Aorta (tissue), 5 donors: Measurements from ENCODE around the gene EP400. TPM values are rescaled to one million over a fixed set of nuclear protein-coding genes. Genes with fewer than 3 reads are reported as not detected.

Experiments used
- ATAC-seq: fragments of 200-7000 bp; cut with Tn5 transposase; one replicate; pipeline ENCODE4 v1.9.1; 2022; ENCODE audit warnings: moderate library complexity; ENCODE audit not compliant: low FRiP score
- DNase-seq, 2 donors: peaks; one replicate each; pipeline ENCODE4 v3.0.0-alpha.2; 2020
- H3K27ac ChIP-seq, 2 donors: one replicate each; pipeline ENCODE4 v1.5.1; 2013; ENCODE audit warnings: low read length in 2 of 2, mild to moderate bottlenecking in 2 of 2, moderate library complexity in 2 of 2, control low read depth in 1 of 2, inconsistent platforms in 1 of 2, low read depth in 1 of 2
- H3K27me3 ChIP-seq, 2 donors: one replicate each; pipeline ENCODE4 v1.6.1; 2013; ENCODE audit warnings: control low read depth in 1 of 2, low read length in 1 of 2, mild to moderate bottlenecking in 1 of 2, moderate library complexity in 1 of 2; ENCODE audit not compliant: insufficient read depth in 2 of 2, control insufficient read depth in 1 of 2
- H3K36me3 ChIP-seq, 2 donors: one replicate each; pipeline ENCODE4 v1.6.1; 2013; ENCODE audit warnings: control low read depth in 1 of 2, low read length in 1 of 2, mild to moderate bottlenecking in 1 of 2; ENCODE audit not compliant: insufficient read depth in 2 of 2, control insufficient read depth in 1 of 2
- H3K4me1 ChIP-seq, 2 donors: one replicate each; pipeline ENCODE4 v1.6.1; 2013; ENCODE audit warnings: low read length in 2 of 2, control low read depth in 1 of 2, mild to moderate bottlenecking in 1 of 2, moderate library complexity in 1 of 2; ENCODE audit not compliant: insufficient read depth in 2 of 2, control insufficient read depth in 1 of 2
- H3K4me3 ChIP-seq, 2 donors: one replicate each; pipeline ENCODE4 v1.5.1; 2013; ENCODE audit warnings: low read length in 2 of 2, control low read depth in 1 of 2, mild to moderate bottlenecking in 1 of 2
- H3K9me3 ChIP-seq: one replicate; pipeline ENCODE4 v1.6.1; 2013; ENCODE audit warnings: mild to moderate bottlenecking, low read length; ENCODE audit not compliant: control insufficient read depth
- WGBS, 2 donors: extraction: QIAGEN DNeasy Blood & Tissue Kit; methylation state at CpG; one replicate each; pipeline ENCODE4 v1.1.7; 2013; 5-methylcytosine and 5-hydroxymethylcytosine counted together
- intact Hi-C, 2 donors: fragments of 100-400 bp; cut with DNase I; formaldehyde crosslinking; loops; one replicate each; pipeline versions ENCODE4 v1.14.2 to v1.15.0; 2022
- polyA plus RNA-seq, 2 donors: library from polyadenylated mRNA; stranded (reverse); fragments of 200-250 nt; gene quantifications; one replicate each; pipeline ENCODE4 v1.2.3, GENCODE V29; 2013
- total RNA-seq, 2 donors: library from RNA; stranded (reverse); fragmentation: NEBNext Ultra II Directional; extraction: Animal tissue kit (Norgen Biotek cat#: 25700); gene quantifications; one replicate each; pipeline ENCODE4 v1.2.1, GENCODE V29; 2021
- donor health status: healthy with polysubstance abuse.
- donor health status: Bipolar disorder and iron deficiency.
- donor health status: DM: no; HTN: no; CAD: no.
- donor health status: DM: no; HTN: no; CAD: no.
- donor health status: DM: yes; HTN: yes; CAD: no.

EP400 gene
- total and polyA plus RNA-seq, 4 donors = 2.8 to 52.9 (median 28.1) TPM

DNA sequence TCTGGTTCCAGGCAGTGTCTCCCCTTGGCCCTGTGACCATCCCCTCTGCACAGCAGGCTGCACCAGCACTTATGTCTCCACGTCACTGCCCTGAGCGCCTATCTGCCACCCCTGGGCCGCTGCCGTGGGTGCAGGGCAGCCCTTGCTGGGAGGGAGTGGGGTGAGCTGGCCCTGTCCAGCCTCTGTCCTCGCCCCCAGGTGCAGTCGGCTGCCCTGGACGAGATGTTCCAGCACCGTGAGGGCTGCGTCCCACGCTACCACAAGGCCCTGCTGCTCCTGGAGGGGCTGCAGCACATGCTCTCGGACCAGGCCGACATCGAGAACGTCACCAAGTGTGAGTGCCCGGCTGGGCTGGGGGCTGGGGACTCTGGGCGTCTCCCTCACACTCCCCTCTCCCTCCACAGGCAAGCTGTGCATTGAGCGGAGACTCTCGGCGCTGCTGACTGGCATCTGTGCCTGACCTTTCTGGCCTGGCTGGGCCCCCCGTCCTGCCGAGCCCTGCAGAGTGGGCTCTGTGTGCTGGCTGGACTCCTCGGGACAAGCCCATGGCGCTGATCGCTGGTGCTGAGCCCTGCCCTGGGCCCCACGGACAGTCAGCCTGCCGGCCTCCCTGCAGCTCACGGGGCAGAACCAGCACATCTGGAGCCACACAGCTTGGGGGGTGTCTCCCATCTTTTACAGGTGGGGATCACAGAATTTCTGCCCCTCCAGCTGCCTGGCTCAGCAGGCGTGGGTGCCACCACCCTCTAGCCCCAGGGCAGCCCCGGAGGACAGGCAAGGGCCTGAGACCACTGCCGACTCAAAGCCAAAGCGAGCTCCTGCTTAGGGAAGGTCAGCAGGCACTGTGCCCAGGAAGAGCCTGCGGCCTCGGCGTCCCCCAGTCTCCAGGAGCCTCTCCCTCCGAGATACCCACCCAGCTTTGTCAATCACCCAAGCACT, 28.6 kb upstream of the EP400 start:
- no peaks in the 10 kb centered on the region for H3K27me3 ChIP-seq
- peaks cover 2 to 3% of the 10 kb centered on the region in 2 donors for H3K36me3 ChIP-seq
- ATAC-seq = no peak
- 86 to 89% methylated on average over 35 of the region's 35 CpGs for WGBS, 2 donors
- no peak overlapping the region for H3K27ac ChIP-seq
- intact Hi-C loops = no loop called here
- no peaks in the 10 kb centered on the region for H3K4me1 ChIP-seq
- DNase-seq = no peak
- H3K9me3 ChIP-seq = no peaks in the 10 kb centered on the region
- no peak overlapping the region for H3K4me3 ChIP-seq

DNA sequence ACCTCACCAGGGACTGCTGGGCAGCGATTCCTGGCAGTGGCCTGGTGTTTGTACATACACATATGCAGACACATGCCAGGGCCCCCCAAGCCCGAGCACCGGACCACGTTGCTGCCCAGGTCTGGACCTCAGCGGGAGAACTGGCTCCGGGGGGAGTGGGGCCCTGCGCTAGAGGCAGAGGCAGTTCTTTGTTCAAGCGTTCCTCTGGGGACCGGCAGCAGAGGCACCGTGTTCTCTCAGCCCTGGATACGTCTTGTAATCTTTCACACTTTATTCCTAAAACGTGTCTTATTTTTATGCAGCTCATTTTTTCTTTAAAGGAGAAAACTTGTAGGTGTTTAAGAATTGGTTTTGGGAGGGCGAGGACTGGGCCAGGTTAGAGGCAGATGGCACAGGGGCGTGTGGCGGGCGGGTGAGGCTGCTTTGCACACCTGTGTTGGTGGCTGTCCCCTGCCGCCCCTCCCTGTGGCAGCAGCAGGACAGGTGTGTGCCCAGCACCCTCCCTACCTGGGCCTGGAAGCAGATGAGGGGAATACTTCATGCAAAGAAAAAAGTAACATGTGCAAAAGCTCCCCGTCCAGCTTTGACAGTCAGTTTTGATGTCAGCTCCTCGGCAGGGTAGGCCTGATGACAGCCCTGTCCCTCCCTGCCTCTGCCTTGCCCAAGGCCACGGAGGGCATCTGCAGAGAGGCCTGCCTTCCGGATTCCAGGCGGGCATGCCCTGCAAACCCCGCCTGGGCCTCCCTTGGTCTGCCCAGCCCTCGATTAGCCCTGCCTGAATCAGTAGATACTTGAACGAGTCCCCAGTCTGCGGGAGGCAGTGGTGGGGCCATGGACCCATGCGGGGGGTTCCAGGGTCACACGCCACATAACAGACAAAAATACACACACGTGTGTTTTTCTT, 27.6 kb upstream of the EP400 start:
- Histone ChIP-seq H3K9me3 (no peaks in the 10 kb centered on the region), H3K27me3 (no peaks in the 10 kb centered on the region), H3K4me1 (no peaks in the 10 kb centered on the region), H3K4me3 (no peak overlapping the region), H3K36me3 (peaks cover 2 to 3% of the 10 kb centered on the region in 2 donors), H3K27ac (no peak overlapping the region)
- no peak for DNase-seq
- intact Hi-C loops = no loop called here
- ATAC-seq = no peak
- WGBS, 2 donors = 67 to 72% methylated on average over 29 of the region's 29 CpGs

DNA sequence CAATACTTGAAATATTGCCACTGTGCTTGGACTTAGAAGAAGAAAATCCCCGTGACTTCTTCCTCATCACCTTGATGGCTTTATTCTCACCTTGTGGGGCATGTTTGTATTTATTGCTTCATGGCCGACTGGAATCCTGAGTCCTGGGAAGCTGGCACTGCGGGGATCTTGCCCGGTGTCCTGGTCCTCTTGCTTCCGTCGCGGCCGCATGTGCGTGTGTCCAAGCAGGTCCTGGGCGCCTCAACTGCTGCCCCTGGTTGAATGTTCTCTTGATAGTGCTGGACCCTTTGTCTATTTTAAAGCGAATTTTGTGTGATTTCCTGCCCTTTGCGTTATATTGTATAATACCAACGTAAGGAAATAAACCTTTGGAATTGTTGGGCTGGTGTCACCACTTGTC, 27.0 kb upstream of the EP400 start:
- WGBS, 2 donors = 86 to 90% methylated on average over 13 of the region's 13 CpGs
- Histone ChIP-seq H3K36me3 (peaks cover 2 to 3% of the 10 kb centered on the region in 2 donors), H3K4me1 (no peaks in the 10 kb centered on the region), H3K4me3 (no peak overlapping the region), H3K27ac (no peak overlapping the region), H3K9me3 (no peaks in the 10 kb centered on the region), H3K27me3 (no peaks in the 10 kb centered on the region)
- ATAC-seq = no peak
- intact Hi-C loops = no loop called here
- no peak for DNase-seq

DNA sequence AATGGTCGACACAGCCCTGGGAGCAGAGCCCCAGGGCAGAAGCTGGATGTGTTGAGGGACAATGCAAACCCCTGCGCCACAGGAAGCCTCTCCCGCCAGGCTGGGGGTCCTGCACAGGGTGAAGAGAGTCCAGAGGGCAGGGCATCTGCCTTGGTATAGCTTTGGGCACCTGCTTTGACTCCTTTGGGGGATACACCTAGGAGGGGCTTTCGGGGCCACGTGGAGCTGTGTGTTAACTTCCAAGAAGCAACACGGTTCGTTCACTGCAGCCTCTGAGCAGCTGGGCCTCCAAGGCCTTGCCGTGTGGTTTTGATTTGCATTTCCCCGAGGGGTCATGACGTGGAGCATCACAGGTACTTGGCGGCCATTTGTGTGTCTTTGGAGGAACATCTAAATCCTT, 26.5 kb upstream of the EP400 start:
- H3K9me3 ChIP-seq = no peaks in the 10 kb centered on the region
- H3K36me3 ChIP-seq = peaks cover 2 to 3% of the 10 kb centered on the region in 2 donors
- H3K27ac ChIP-seq = no peak overlapping the region
- H3K4me3 ChIP-seq = no peak overlapping the region
- H3K27me3 ChIP-seq = no peaks in the 10 kb centered on the region
- intact Hi-C loops = no loop called here
- DNase-seq = no peak
- H3K4me1 ChIP-seq = no peaks in the 10 kb centered on the region
- WGBS, 2 donors = 89 to 91% methylated on average over 11 of the region's 11 CpGs
- no peak for ATAC-seq

DNA sequence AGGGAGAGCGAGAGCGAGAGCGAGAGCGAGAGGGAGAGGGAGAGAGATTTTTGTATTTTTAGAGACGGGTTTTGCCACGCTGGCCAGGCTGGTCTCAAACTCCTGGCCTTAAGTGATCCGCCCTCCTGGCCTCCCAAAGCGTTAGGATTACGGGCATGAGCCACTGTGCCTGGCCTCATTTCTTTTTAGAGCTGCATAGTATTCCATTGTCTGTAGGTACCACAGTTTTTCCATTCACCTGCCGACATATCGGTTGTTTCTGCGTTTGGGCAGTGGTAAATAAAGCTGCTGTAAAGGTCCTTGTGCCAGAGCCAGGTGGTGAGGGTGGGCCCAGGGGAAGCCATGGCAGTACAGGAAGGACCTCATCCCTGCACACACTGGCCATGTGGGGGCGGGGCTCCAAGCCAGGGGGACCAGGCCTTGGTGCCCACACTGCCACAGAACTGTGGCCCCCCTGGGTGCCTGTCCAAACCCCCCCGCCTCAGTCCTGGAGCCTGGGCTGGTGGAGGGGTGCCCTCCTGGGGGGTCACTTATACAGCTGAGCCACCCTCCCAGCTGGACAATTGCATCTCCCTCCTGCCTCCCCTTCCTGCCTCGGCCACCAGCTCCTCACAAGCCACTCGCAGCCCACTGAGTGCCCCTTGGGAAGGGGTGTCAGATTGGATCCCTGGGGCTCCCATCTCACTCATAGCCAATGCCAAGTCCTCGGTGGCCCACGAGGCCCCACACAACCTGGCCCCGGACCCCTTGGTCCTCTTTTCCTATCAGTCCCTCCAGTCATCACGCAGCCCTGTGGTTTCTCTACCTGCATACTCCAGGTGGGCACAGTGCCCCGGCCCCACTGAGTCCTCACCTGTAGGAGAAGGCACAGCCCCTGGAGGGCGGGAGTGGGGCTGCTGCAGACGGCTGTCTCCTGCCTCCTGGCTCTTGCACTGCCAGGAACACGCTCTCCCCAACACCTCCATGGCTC, 22.3 kb upstream of the EP400 start:
- H3K27me3 ChIP-seq = no peaks in the 10 kb centered on the region
- H3K4me1 ChIP-seq = no peaks in the 10 kb centered on the region
- ATAC-seq = no peak
- no peak overlapping the region for H3K4me3 ChIP-seq
- H3K36me3 ChIP-seq = no peaks in the 10 kb centered on the region
- DNase-seq = no peak
- 80 to 92% methylated on average over 20 to 24 of the region's 24 CpGs for WGBS, 2 donors
- no peak overlapping the region for H3K27ac ChIP-seq
- intact Hi-C loops = loop anchor here in 1 of 2 donors (5.0 kb wide), 1 partner anchor 35 kb away; the partner anchor contains the start of gene ULK1
- H3K9me3 ChIP-seq = no peaks in the 10 kb centered on the region

DNA sequence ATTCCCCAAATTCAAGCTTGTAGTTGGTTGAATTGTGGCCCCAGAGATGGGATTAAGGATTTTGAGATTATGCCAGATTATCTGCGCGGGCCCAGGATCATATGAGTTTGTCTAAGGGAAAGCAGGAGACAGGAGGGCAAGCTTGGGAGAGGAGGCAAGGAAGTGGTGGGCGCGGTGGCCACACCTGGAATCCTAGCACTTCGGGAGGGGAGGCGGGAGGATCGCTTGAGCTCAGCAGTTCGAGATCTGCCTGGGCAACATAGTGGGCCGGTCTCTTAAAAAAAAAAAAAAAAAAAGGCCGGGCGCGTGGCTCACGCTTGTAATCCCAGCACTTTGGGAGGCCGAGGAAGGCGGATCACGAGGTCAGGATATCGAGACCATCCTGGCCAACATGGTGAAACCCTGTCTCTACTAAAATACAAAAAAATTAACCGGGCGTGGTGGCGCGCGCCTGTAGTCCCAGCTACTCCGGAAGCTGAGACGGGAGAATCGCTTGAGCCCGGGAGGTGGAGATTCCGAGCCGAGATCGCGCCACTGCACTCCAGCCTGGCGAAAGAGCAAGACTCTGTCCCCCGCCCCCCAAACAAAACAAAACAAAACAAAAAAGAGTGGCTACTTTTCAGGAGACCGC, 21.5 kb upstream of the EP400 start:
- no peak for ATAC-seq
- no peaks in the 10 kb centered on the region for H3K9me3 ChIP-seq
- peak overlapping the region; percentile 31 to 68 for H3K4me3 ChIP-seq
- H3K4me1 ChIP-seq = no peaks in the 10 kb centered on the region
- H3K27me3 ChIP-seq = no peaks in the 10 kb centered on the region
- no peaks in the 10 kb centered on the region for H3K36me3 ChIP-seq
- intact Hi-C loops = loop anchor here in 1 of 2 donors (5.0 kb wide), 1 partner anchor 36 kb away; the partner anchor contains the start of gene ULK1
- no peak overlapping the region for H3K27ac ChIP-seq
- DNase-seq = no peak
- 37% methylated on average over 33 of the region's 33 CpGs for WGBS, 2 donors

DNA sequence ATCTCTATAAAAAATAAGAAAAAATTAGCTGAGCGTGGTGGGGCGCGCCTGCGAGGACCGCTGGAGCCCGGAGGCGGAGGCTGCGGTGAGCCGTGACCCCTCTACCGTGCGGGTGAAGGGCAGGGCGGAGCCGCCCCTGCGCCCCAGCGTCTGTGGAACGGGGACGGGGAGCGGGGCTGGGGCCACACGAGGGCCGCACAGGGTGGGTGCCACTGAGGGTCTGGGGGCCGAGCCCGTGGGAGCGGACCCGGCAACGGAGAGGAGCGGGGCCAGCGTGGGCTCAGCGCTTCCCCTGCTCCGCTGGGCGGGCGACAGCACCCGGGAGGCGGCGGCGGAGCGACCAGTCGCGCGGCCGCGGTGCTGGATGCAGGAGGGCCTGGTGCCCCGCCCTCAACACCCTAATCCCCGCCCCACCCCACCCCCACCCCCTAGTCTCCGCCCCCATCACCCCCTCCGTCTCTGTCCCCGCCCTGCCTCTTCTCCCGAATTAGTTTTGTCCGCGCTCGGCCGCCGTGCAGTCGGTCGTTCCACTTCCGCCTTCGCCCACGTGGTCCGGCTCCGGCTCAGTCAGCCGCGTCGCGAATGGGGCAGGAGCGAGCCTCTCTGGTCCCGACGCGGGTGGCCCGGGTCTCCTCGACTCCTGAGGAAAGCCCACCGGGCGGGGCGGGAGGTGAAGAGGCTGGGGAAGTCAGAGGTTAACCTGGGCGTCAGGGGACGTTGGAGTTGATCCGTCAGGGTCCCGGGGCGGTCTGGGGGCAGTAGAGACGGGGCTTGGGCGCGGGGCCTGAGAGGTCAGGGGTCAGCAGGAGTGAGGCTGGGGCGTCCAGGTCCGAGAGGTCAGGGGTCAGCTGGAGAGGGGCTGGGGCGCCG, 20.8 kb upstream of the EP400 start, which contains the start of gene PUS1:
TSS of gene PUS1 (plus strand) at position 566 of the 870 bp plus-strand sequence. CDS start 447 bp downstream, outside the sequence.
- ATAC-seq = peak; percentile 96
- Histone ChIP-seq H3K27me3 (no peaks in the 10 kb centered on the region), H3K27ac (peak within 1 kb of the TSS in 1 of 2 donors; percentile 9), H3K4me1 (no peaks in the 10 kb centered on the region), H3K36me3 (no peaks in the 10 kb centered on the region), H3K9me3 (no peaks in the 10 kb centered on the region), H3K4me3 (peak within 1 kb of the TSS; percentile 86 to 93)
- intact Hi-C loops = loop anchor here in 1 of 2 donors (5.0 kb wide), 1 partner anchor 37 kb away; the partner anchor contains the start of gene ULK1
- DNase-seq = peak; percentile 97 to 98
- 0 to 1% methylated on average over 38 to 84 of the region's 84 CpGs for WGBS, 2 donors
